Testis (tissue), 2 donors: ENCODE results near the gene GPR17.

Experiments used
- POLR2A ChIP-seq: fragments of 450-650 bp; IDR thresholded peaks from one replicate; pipeline ENCODE4 v1.6.1; 2017; ENCODE audit warnings: antibody characterized with exemption, mild to moderate bottlenecking, moderate library complexity
- TF ChIP-seq, protein P1 (sequence below), 3 experiments: fragments of 450-650 bp in 2 of 3; fragments of 200-600 bp in 1 of 3; sonication (generic) in 1 of 3; IDR thresholded peaks; one replicate each; pipeline ENCODE4 v1.5.1; 2016 to 2019; ENCODE audit warnings: antibody characterized with exemption in 3 of 3, mild to moderate bottlenecking in 2 of 3, moderate library complexity in 1 of 3

DNA sequence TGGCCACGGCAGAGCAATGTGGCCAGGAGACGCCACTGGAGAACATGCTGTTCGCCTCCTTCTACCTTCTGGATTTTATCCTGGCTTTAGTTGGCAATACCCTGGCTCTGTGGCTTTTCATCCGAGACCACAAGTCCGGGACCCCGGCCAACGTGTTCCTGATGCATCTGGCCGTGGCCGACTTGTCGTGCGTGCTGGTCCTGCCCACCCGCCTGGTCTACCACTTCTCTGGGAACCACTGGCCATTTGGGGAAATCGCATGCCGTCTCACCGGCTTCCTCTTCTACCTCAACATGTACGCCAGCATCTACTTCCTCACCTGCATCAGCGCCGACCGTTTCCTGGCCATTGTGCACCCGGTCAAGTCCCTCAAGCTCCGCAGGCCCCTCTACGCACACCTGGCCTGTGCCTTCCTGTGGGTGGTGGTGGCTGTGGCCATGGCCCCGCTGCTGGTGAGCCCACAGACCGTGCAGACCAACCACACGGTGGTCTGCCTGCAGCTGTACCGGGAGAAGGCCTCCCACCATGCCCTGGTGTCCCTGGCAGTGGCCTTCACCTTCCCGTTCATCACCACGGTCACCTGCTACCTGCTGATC lies 4.9 kb downstream of the GPR17 start:
- TF ChIP-seq, protein P1, sequence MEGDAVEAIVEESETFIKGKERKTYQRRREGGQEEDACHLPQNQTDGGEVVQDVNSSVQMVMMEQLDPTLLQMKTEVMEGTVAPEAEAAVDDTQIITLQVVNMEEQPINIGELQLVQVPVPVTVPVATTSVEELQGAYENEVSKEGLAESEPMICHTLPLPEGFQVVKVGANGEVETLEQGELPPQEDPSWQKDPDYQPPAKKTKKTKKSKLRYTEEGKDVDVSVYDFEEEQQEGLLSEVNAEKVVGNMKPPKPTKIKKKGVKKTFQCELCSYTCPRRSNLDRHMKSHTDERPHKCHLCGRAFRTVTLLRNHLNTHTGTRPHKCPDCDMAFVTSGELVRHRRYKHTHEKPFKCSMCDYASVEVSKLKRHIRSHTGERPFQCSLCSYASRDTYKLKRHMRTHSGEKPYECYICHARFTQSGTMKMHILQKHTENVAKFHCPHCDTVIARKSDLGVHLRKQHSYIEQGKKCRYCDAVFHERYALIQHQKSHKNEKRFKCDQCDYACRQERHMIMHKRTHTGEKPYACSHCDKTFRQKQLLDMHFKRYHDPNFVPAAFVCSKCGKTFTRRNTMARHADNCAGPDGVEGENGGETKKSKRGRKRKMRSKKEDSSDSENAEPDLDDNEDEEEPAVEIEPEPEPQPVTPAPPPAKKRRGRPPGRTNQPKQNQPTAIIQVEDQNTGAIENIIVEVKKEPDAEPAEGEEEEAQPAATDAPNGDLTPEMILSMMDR (IDR thresholded peaks at IDR 0.05) = no peak
- TF ChIP-seq POLR2A = no peak
